HL-60 (cell line): ENCODE results near the gene RAI2.

ENCODE experiments used
- CTCF ChIP-seq: IDR thresholded peaks from one replicate; pipeline ENCODE4 v1.5.1; 2011; ENCODE audit warnings: low read length, control low read depth, inconsistent platforms; ENCODE audit not compliant: insufficient read depth
- GABPA ChIP-seq: IDR thresholded peaks from 2 replicates; pipeline ENCODE4 v1.6.1; 2012; ENCODE audit warnings: low read depth
- POLR2AphosphoS5 ChIP-seq: IDR thresholded peaks from 2 replicates; pipeline ENCODE4 v1.6.1; 2012; ENCODE audit warnings: low read depth
- TF ChIP-seq, protein P1 (sequence below): IDR thresholded peaks from 2 replicates; pipeline ENCODE4 v1.6.1; 2012; ENCODE audit warnings: low read depth; ENCODE audit not compliant: insufficient replicate concordance

DNA sequence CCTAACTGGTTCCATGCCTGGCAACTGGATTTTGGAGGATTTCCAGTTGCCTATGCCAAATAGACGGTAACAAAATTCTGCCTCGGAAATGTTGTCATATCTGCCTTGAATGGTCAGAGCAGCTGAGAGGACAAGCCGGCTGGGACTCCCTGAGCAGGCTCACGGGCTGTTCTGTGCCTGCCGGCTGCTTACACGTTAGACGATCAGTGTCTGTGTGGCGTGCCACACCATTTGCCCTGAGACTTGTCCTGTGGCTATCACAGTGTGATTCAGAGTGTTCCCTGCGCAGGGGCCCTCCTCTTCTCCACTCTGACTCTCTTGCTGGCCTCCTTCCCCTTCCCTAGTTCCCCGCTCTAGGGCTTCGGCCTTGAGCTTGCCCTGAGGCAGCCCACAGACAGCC, 42.4 kb downstream of the RAI2 start:
- TF ChIP-seq CTCF (no peak), POLR2AphosphoS5 (no peak), GABPA (no peak)
- TF ChIP-seq, protein P1, sequence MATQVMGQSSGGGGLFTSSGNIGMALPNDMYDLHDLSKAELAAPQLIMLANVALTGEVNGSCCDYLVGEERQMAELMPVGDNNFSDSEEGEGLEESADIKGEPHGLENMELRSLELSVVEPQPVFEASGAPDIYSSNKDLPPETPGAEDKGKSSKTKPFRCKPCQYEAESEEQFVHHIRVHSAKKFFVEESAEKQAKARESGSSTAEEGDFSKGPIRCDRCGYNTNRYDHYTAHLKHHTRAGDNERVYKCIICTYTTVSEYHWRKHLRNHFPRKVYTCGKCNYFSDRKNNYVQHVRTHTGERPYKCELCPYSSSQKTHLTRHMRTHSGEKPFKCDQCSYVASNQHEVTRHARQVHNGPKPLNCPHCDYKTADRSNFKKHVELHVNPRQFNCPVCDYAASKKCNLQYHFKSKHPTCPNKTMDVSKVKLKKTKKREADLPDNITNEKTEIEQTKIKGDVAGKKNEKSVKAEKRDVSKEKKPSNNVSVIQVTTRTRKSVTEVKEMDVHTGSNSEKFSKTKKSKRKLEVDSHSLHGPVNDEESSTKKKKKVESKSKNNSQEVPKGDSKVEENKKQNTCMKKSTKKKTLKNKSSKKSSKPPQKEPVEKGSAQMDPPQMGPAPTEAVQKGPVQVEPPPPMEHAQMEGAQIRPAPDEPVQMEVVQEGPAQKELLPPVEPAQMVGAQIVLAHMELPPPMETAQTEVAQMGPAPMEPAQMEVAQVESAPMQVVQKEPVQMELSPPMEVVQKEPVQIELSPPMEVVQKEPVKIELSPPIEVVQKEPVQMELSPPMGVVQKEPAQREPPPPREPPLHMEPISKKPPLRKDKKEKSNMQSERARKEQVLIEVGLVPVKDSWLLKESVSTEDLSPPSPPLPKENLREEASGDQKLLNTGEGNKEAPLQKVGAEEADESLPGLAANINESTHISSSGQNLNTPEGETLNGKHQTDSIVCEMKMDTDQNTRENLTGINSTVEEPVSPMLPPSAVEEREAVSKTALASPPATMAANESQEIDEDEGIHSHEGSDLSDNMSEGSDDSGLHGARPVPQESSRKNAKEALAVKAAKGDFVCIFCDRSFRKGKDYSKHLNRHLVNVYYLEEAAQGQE: no peak
